SU-DHL-6 (cell line): ENCODE data around the gene TPP1.

Source experiments
- CTCF ChIP-seq: fragments of 200-600 bp; sonication (generic); IDR thresholded peaks from one replicate; pipeline ENCODE4 v1.5.1; 2017; ENCODE audit warnings: antibody characterized with exemption, mild to moderate bottlenecking, low read length, moderate library complexity; ENCODE audit not compliant: insufficient read depth, poor library complexity, severe bottlenecking
- EZH2phosphoT487 ChIP-seq: fragments of 200-600 bp; sonication (generic), shearing (Covaris generic); conservative IDR thresholded peaks from 2 replicates; pipeline ENCODE4 v1.6.1; 2018; ENCODE audit warnings: mild to moderate bottlenecking, antibody characterized with exemption, low read length, moderate library complexity, mixed read lengths

GRCh38 chr11:6610591-6610990 lies 8.6 kb downstream of the TPP1 start:
- TF ChIP-seq CTCF (no peak), EZH2phosphoT487 (no peak)
